Activated CD4-positive, alpha-beta T cell treated with anti-CD3 and anti-CD28 coated beads, Interleukin-2, amount 10 ng/mL, durations not matched to agents 7 days and 5 days (primary cell): Measurements from ENCODE around the gene ARFGAP1. TPM values are rescaled to one million over a fixed set of nuclear protein-coding genes. Genes with fewer than 3 reads are reported as not detected.

Experiments
- CTCF ChIA-PET: fragments of 350-600 bp; sonication (Branson Sonifier 250); formaldehyde crosslinking; loops from one replicate; lab custom pipeline; 2021; ENCODE audit warnings: antibody characterized with exemption; lab: Charles Lee
- POLR2A ChIA-PET: fragments of 350-600 bp; sonication (Branson Sonifier 250); formaldehyde crosslinking; loops from one replicate; lab custom pipeline; 2021; ENCODE audit warnings: antibody characterized with exemption; lab: Charles Lee
- DNase-seq: peaks from one replicate; pipeline ENCODE4 v3.0.0-alpha.2; 2020
- H3K27ac Mint-ChIP-seq: one replicate; pipeline ENCODE4 v1.8.0; 2021; ENCODE audit warnings: mild to moderate bottlenecking, moderate library complexity, mixed read lengths
- H3K27me3 Mint-ChIP-seq: one replicate; pipeline ENCODE4 v1.8.0; 2021; ENCODE audit warnings: mixed read lengths
- H3K36me3 Mint-ChIP-seq: one replicate; pipeline ENCODE4 v1.8.0; 2021; ENCODE audit warnings: low read depth, mixed read lengths
- H3K4me1 Mint-ChIP-seq: one replicate; pipeline ENCODE4 v1.8.0; 2021; ENCODE audit warnings: mixed read lengths
- H3K4me3 Mint-ChIP-seq: one replicate; pipeline ENCODE4 v1.8.0; 2021; ENCODE audit warnings: mild to moderate bottlenecking, moderate library complexity, mixed read lengths
- H3K9me3 Mint-ChIP-seq: one replicate; pipeline ENCODE4 v1.8.0; 2021; ENCODE audit warnings: mixed read lengths
- total RNA-seq, 2 experiments: library from RNA; stranded (reverse); gene quantifications; one replicate each; pipeline ENCODE4 v1.2.3, GENCODE V29; 2021

The ARFGAP1 gene
- total RNA-seq, 2 experiments from 2014 or later, result 88.0 to 94.4 TPM

- DNase-seq, result no peak
- peaks cover 7% of the 10 kb centered on the region for H3K36me3 Mint-ChIP-seq
- H3K4me3 Mint-ChIP-seq, result no peak overlapping the region
- H3K9me3 Mint-ChIP-seq, result no peaks in the 10 kb centered on the region
- POLR2A ChIA-PET, result no interaction called here
- peaks cover 4% of the 10 kb centered on the region for H3K4me1 Mint-ChIP-seq
- no peaks in the 10 kb centered on the region for H3K27me3 Mint-ChIP-seq
- CTCF ChIA-PET, result no interaction called here
- no peak overlapping the region for H3K27ac Mint-ChIP-seq
Measured at GRCh38 chr20:63287697-63288580, 15.3 kb downstream of the ARFGAP1 start.

GRCh38 chr20:63288581-63289251 is 16.1 kb downstream of the ARFGAP1 start:
- no peak overlapping the region for H3K27ac Mint-ChIP-seq
- DNase-seq, result no peak
- H3K4me3 Mint-ChIP-seq, result no peak overlapping the region
- H3K27me3 Mint-ChIP-seq, result no peaks in the 10 kb centered on the region
- peaks cover 6% of the 10 kb centered on the region for H3K36me3 Mint-ChIP-seq
- CTCF ChIA-PET, result no interaction called here
- POLR2A ChIA-PET, result no interaction called here
- peaks cover 3% of the 10 kb centered on the region for H3K4me1 Mint-ChIP-seq
- H3K9me3 Mint-ChIP-seq, result no peaks in the 10 kb centered on the region

GRCh38 chr20:63289311-63290135 is 16.9 kb downstream of the ARFGAP1 start:
- no peaks in the 10 kb centered on the region for H3K9me3 Mint-ChIP-seq
- ChIA-PET CTCF (no interaction called here), POLR2A (no interaction called here)
- H3K27me3 Mint-ChIP-seq, result no peaks in the 10 kb centered on the region
- H3K36me3 Mint-ChIP-seq, result peaks cover 3% of the 10 kb centered on the region
- DNase-seq, result no peak
- H3K4me3 Mint-ChIP-seq, result no peak overlapping the region
- no peaks in the 10 kb centered on the region for H3K4me1 Mint-ChIP-seq
- no peak overlapping the region for H3K27ac Mint-ChIP-seq

GRCh38 chr20:63290136-63290676 is 17.6 kb downstream of the ARFGAP1 start:
- H3K27ac Mint-ChIP-seq, result no peak overlapping the region

GRCh38 chr20:63290677-63291472 is 18.3 kb downstream of the ARFGAP1 start:
- H3K27me3 Mint-ChIP-seq, result peaks cover 5% of the 10 kb centered on the region
- DNase-seq, result peak; percentile 57
- CTCF ChIA-PET, result interaction anchor here (1.0 to 1.2 kb wide), 2 partner anchors 9 to 13 kb away, joined by 3 to 4 read pairs; no protein-coding TSS in a partner anchor

More at GRCh38 chr20:63290136-63290676, 17.6 kb downstream of the ARFGAP1 start:
- Mint-ChIP-seq H3K9me3 (no peaks in the 10 kb centered on the region), H3K4me1 (peaks cover 3% of the 10 kb centered on the region), H3K27me3 (no peaks in the 10 kb centered on the region), H3K36me3 (peaks cover 3% of the 10 kb centered on the region), H3K4me3 (no peak overlapping the region)
- ChIA-PET POLR2A (no interaction called here), CTCF (interaction anchor here (1.2 kb wide), 1 partner anchor 12 kb away, joined by 3 read pairs; no protein-coding TSS in a partner anchor)
- DNase-seq, result no peak

GRCh38 chr20:63291811-63292210 is 19.2 kb downstream of the ARFGAP1 start:
- Mint-ChIP-seq H3K27me3 (peaks cover 8% of the 10 kb centered on the region), H3K4me1 (peaks cover 9% of the 10 kb centered on the region), H3K9me3 (no peaks in the 10 kb centered on the region), H3K4me3 (no peak overlapping the region), H3K36me3 (peaks cover 3% of the 10 kb centered on the region), H3K27ac (no peak overlapping the region)
- ChIA-PET CTCF (no interaction called here), POLR2A (no interaction called here)
- DNase-seq, result no peak

More at GRCh38 chr20:63290677-63291472, 18.3 kb downstream of the ARFGAP1 start:
- Mint-ChIP-seq H3K9me3 (no peaks in the 10 kb centered on the region), H3K36me3 (peaks cover 3% of the 10 kb centered on the region), H3K4me3 (no peak overlapping the region), H3K27ac (no peak overlapping the region), H3K4me1 (peaks cover 9% of the 10 kb centered on the region)
- POLR2A ChIA-PET, result no interaction called here

GRCh38 chr20:63292292-63292701 is 19.7 kb downstream of the ARFGAP1 start:
- Mint-ChIP-seq H3K4me3 (no peak overlapping the region), H3K36me3 (peaks cover 3% of the 10 kb centered on the region)

GRCh38 chr20:63292904-63293303 is 20.3 kb downstream of the ARFGAP1 start, which contains the start of gene COL20A1:
COL20A1 (plus strand) TSS chr20:63293186; CDS start chr20:63295108, 1,922 bp downstream.
- no peaks in the 10 kb centered on the region for H3K9me3 Mint-ChIP-seq
- no peak within 1 kb of the TSS for H3K27ac Mint-ChIP-seq
- CTCF ChIA-PET, result no interaction called here
- peaks cover 9% of the 10 kb centered on the region for H3K4me1 Mint-ChIP-seq
- H3K4me3 Mint-ChIP-seq, result no peak within 1 kb of the TSS
- peaks cover 8% of the 10 kb centered on the region for H3K27me3 Mint-ChIP-seq
- POLR2A ChIA-PET, result no interaction called here
- peaks cover 3% of the 10 kb centered on the region for H3K36me3 Mint-ChIP-seq
- no peak for DNase-seq

More at GRCh38 chr20:63292292-63292701, 19.7 kb downstream of the ARFGAP1 start:
- ChIA-PET CTCF (no interaction called here), POLR2A (no interaction called here)
- H3K27me3 Mint-ChIP-seq, result peaks cover 8% of the 10 kb centered on the region
- peaks cover 9% of the 10 kb centered on the region for H3K4me1 Mint-ChIP-seq
- H3K9me3 Mint-ChIP-seq, result no peaks in the 10 kb centered on the region
- DNase-seq, result no peak
- no peak overlapping the region for H3K27ac Mint-ChIP-seq

GRCh38 chr20:63293456-63293855 is 20.8 kb downstream of the ARFGAP1 start:
- no peak for DNase-seq
- Mint-ChIP-seq H3K9me3 (no peaks in the 10 kb centered on the region), H3K4me1 (peaks cover 9% of the 10 kb centered on the region), H3K36me3 (peaks cover 3% of the 10 kb centered on the region), H3K4me3 (no peak overlapping the region), H3K27me3 (peaks cover 8% of the 10 kb centered on the region), H3K27ac (no peak overlapping the region)
- ChIA-PET CTCF (no interaction called here), POLR2A (no interaction called here)

GRCh38 chr20:63293871-63294535 is 21.4 kb downstream of the ARFGAP1 start:
- H3K4me1 Mint-ChIP-seq, result peaks cover 9% of the 10 kb centered on the region
- peaks cover 9% of the 10 kb centered on the region for H3K27me3 Mint-ChIP-seq
- H3K9me3 Mint-ChIP-seq, result no peaks in the 10 kb centered on the region
- H3K27ac Mint-ChIP-seq, result no peak overlapping the region
- no peaks in the 10 kb centered on the region for H3K36me3 Mint-ChIP-seq
- POLR2A ChIA-PET, result interaction anchor here (0.6 kb wide), 1 partner anchor 71 kb away, joined by 3 read pairs; no protein-coding TSS in a partner anchor
- H3K4me3 Mint-ChIP-seq, result no peak overlapping the region
- DNase-seq, result no peak
- CTCF ChIA-PET, result interaction anchor here (0.5 to 2.3 kb wide), 2 partner anchors 15 to 16 kb away, joined by 4 to 5 read pairs; no protein-coding TSS in a partner anchor

- ChIA-PET POLR2A (interaction anchor here (0.6 kb wide), 2 partner anchors 71 to 128 kb away, joined by 3 read pairs; no protein-coding TSS in a partner anchor), CTCF (interaction anchor here (0.5 to 2.3 kb wide), 2 partner anchors 15 to 16 kb away, joined by 4 to 5 read pairs; no protein-coding TSS in a partner anchor)
- H3K9me3 Mint-ChIP-seq, result no peaks in the 10 kb centered on the region
- H3K27me3 Mint-ChIP-seq, result peaks cover 12% of the 10 kb centered on the region
- H3K4me1 Mint-ChIP-seq, result peaks cover 9% of the 10 kb centered on the region
- no peak for DNase-seq
- no peak overlapping the region for H3K27ac Mint-ChIP-seq
- H3K36me3 Mint-ChIP-seq, result no peaks in the 10 kb centered on the region
- no peak overlapping the region for H3K4me3 Mint-ChIP-seq
Measured at GRCh38 chr20:63294536-63294900, 21.9 kb downstream of the ARFGAP1 start.
